IMR-90 (cell line): ENCODE measurements around the gene INIP.

Experiments
- MXI1 ChIP-seq: IDR thresholded peaks from 2 replicates; pipeline ENCODE4 v1.6.1; 2012; ENCODE audit warnings: low read depth, mild to moderate bottlenecking, low read length, moderate library complexity, borderline replicate concordance
- POLR2A ChIP-seq: IDR thresholded peaks from 2 replicates; pipeline ENCODE4 v1.6.1; 2012; ENCODE audit warnings: mild to moderate bottlenecking, low read depth, low read length
- TF ChIP-seq, protein P1 (sequence below): conservative IDR thresholded peaks from 2 replicates; pipeline ENCODE4 v1.5.1; 2012; ENCODE audit warnings: mild to moderate bottlenecking, low read depth, low read length, improper control_type of control experiment

DNA sequence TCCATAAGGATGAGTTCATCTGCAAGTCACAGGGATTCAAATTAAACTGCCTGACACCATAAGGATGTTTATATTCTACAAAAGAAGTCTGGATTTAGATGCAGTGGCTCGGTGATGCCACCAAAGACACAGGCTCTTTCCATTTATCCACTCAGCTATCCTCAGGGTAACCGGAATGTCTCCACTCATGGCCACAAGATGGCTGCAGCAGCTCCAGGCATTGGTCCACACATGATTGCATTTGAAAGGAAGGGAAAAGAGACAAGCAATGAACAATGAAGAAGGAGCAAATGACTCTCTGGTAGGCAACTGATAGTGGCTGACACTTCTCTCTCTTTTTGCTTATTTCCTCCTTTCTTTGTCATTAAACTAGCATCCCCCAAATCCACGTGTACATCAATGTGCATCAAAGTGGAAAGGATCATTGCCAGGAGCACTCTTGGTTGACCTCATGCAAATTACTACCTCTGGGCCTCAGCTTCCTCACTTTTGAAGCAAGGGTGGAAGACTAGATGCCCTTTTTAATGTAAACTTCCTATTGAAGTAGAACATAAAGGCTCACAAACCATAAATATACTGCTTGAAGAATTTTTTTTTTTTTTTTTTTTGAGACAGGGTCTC, 25.4 kb upstream of the INIP start:
- TF ChIP-seq, protein P1, sequence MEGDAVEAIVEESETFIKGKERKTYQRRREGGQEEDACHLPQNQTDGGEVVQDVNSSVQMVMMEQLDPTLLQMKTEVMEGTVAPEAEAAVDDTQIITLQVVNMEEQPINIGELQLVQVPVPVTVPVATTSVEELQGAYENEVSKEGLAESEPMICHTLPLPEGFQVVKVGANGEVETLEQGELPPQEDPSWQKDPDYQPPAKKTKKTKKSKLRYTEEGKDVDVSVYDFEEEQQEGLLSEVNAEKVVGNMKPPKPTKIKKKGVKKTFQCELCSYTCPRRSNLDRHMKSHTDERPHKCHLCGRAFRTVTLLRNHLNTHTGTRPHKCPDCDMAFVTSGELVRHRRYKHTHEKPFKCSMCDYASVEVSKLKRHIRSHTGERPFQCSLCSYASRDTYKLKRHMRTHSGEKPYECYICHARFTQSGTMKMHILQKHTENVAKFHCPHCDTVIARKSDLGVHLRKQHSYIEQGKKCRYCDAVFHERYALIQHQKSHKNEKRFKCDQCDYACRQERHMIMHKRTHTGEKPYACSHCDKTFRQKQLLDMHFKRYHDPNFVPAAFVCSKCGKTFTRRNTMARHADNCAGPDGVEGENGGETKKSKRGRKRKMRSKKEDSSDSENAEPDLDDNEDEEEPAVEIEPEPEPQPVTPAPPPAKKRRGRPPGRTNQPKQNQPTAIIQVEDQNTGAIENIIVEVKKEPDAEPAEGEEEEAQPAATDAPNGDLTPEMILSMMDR: peak; percentile 28; the same call in 1 of the 2 replicates
- no peak for TF ChIP-seq POLR2A
- no peak for TF ChIP-seq MXI1
